ENCODE results near the gene SIN3A. TPM values are rescaled to one million over a fixed set of nuclear protein-coding genes. Genes with fewer than 3 reads are reported as not detected.
"Not testable (repeated sequence)": the region's sequence is repeated elsewhere in the genome, so short reads cannot be mapped to it uniquely, and the experiment has no call there.

SIN3A gene
- total RNA-seq, 1 donor from 2014 or later: 22.0 TPM

DNA sequence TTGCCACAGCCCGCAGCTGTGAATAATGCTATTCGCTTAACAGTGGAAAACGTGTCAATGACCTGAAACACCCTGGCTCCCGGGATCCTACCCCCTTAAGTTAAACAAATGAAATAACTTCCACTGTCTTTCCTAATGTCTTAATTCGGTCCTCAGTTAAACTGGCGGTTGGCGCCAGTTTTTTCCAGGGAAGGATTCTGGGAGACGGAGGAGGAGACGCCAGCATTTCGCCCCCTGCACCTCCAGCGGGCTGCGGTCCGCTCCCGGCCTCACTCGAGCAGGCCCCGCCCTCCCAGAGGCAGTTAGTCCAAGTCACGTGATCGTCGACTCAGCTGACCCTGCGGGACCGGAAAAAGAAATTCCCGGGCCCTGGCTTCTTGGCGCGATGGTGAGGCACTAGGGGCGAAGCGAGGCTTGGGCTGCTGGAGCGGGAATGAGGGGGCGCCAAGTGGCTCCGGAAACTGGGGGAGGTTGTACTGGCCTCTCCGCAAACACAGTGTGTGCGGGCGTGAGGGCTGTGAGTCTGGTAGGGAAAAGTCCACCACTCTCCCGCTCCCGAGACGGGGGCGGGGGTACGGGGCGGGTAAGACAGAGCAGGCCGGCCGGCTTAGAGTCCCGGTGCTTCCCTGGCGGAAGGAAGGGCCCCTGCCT is 115.7 kb downstream of the SIN3A start, which contains the start of gene COMMD4:
TSS of gene COMMD4 (plus strand) at position 359 of the 651 bp plus-strand sequence. CDS start at position 386, 27 bp downstream.
- peak; percentile 94 to 95 for DNase-seq (ENCODE audit: low read depth in 2 of 2)

DNA sequence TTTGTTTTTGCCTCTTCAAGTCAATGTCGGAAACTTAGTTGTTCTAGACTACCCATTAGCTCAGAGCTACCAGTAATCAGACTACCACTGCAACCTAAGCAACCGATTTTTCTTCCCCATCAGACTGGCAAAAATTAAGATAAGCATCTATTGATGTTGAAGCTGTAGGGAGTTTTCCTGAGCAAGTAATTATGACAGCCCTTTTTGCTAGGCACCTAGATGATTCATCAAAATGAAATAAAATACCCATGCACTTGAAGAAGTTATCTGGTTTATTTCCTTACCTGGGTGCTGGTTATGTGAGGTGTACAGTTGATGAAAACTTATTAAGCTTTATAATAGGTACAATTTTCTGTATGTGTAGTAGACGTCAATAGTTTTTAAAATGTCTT is 116.2 kb downstream of the SIN3A start:
- no peak for DNase-seq (ENCODE audit: low read depth in 2 of 2)

DNA sequence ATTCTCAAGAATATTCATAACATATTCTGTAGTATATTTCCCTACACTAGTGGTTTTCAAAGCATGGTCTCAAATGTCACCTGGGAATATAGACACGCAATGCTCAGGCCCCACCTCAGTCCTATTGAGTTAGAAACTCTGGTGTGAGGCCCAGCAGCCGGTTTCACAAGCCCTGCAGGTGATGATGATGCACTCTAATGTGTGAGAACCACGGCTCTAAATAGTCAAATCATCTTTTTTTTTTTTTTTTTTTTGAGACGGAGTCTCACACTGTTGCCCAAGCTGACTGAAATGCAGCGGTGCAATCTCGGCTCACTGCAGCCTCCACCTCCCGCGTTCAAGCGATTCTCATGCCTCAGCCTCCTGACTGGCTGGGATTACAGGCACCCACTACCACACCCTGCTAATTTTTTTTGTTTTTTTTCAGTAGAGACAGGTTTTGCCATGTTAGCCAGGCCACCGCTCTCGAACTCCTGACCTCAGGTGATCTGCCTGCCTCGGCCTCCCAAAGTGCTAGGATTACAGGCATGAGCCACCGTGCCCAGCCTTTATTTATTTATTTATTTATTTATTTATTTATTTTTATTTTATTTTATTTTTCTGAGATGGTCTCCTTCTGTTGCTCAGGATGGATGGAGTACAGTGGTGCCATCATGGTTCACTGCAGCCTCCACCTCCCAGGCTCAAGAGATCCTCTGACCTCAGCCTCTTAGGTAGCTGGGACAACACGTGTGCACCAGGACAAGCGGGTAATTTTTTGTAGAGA is 117.7 kb downstream of the SIN3A start:
- DNase-seq (ENCODE audit: low read depth in 2 of 2): not testable (repeated sequence)

GRCh38 chr15:75332093-75332492 is 119.4 kb downstream of the SIN3A start:
- DNase-seq (ENCODE audit: low read depth in 2 of 2): not testable (repeated sequence)

DNA sequence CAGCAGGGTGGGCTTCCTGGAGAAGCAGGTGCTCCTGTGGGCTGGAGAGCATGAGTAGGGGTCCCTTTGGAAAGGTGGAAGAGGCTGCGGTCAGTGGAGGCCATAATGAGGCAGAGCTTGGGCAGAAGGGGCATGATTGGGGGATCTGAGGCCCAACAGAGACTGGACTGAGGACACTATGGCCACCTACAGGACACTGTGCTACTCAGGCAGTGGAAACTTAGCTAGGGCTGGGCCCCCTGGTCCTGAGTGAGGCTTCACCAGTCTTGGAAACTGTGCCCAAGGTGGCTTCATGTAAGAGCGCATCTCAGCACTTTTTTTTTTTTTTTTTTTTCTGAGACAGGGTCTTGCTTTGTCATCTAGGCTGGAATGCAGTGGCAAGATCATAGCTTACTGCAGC is 121.9 kb downstream of the SIN3A start:
- DNase-seq (ENCODE audit: low read depth in 2 of 2): no peak

DNA sequence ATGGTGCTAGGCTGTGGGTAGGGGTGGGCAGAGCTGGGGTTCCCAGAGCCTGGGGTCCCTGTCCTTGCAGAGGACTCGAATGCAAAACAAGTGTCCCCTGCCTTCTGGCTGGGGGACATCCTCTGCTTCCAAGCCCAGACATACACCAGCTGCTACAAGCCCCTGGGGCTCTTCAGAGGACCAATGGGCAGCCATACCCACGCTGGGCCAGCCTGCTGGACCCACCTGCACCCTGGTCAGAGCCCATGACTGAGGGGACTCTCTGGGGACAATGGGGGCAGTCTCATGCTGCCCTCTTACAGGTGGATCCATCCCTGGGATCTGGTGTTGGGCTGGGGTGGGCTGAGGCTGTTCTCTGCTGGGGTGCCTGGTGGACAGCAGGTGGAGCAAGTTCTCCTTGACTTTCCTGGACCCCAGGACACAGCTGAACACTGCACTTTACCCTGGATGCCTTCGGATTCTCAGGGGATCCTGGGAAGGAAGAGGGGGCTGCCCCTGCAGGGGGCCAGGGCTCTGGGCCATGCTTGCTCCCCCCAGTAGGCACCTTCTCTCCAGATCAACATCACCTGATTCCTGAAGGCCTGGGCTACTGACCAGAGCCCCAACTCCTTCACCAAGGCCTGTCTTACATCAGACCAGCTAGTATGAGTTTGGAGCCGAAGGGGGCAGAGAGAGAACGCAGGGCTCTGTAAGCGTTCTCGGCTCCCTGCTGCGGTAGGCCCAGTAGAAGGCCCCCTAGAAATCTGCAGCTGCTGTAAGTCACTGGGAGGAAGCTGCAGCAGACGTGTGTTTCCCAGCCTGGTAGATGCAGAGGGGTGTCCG is 122.8 kb downstream of the SIN3A start:
- DNase-seq (ENCODE audit: low read depth in 2 of 2): no peak

GRCh38 chr15:75327491-75327890 is 124.0 kb downstream of the SIN3A start:
- DNase-seq (ENCODE audit: low read depth in 2 of 2): no peak

DNA sequence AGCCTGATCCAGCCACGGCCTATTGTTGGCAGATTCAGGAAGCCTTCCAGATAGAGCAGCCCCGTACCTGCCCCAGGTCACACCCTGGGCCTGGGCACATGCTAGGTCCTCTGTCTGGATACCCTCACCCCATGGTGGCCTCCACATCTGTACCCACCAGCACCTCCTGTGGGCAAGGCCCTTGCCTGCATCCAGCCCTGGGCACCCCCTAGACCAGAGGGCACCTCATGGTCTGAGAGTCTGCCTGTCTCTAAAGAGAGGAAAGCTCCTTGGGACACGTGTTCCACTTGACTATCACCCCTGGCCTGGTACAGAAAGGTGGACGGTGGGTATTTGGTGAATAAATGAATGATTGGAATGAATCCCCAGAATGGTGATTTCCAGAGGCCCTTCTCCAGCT is 124.5 kb downstream of the SIN3A start:
- DNase-seq (ENCODE audit: low read depth in 2 of 2): no peak

DNA sequence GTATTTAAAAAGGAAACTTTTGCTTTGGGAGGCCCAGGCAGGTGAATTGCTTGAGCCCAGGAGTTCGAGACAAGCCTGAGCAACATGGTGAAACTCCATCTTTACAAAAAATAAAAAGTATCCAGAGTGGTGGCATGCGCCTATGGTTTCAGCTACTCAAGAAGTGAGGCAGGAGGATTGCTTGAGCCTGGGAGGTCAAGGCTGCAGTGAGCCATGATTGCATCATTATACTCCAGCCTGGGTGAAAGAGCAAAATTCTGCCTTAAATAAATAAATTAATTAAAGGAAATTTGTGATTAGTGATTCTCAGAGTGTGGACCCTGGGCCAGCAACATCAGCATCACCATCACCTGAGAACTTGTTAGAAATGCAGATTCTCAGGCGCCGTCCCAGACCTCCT is 125.6 kb downstream of the SIN3A start:
- no peak for DNase-seq (ENCODE audit: low read depth in 2 of 2)

DNA sequence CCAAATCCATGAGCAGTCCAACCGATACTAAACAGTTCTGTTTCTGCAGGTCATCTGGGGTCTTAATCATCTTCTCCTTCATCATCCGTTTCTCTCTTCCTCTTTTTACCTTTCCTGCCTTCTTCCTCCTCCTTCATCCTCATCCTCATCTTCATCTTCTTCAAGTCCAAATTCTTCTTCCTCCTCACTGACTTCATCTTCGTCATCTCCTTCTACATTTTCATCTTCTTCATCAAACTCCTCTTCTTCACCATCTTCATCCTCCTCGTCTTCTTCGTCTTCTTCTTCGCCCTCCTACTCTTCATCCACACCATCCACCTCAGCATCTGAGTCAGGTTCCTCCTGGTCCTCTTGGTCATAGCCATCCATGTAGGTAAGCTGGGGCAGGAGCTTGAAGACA is 129.8 kb downstream of the SIN3A start:
- DNase-seq (ENCODE audit: low read depth in 2 of 2): no peak

Other genes with a start within 250 kb of the SIN3A start
- 3.6 and 4.1 TPM in 2 replicates for gene C15orf39, start 249.8 kb downstream of the SIN3A start, total RNA-seq
- not detected in 2 replicates for gene GOLGA6C, start 193.4 kb downstream of the SIN3A start, total RNA-seq
- gene GOLGA6D, start 168.9 kb downstream of the SIN3A start, total RNA-seq: not detected in 2 replicates
- 57.1 and 70.6 TPM in 2 replicates for gene COMMD4, start 115.6 kb downstream of the SIN3A start, total RNA-seq
- 7.0 and 13.3 TPM in 2 replicates for gene NEIL1, start 104.7 kb downstream of the SIN3A start, total RNA-seq
- gene MAN2C1, start 83.1 kb downstream of the SIN3A start, total RNA-seq: 74.8 and 140 TPM in 2 replicates
- 9.2 and 9.7 TPM in 2 replicates for gene PTPN9, start 127.6 kb upstream of the SIN3A start, total RNA-seq
- 12.6 and 16.1 TPM in 2 replicates for gene SNUPN, start 174.0 kb upstream of the SIN3A start, total RNA-seq
- gene IMP3, start 188.5 kb upstream of the SIN3A start, total RNA-seq: 51.6 and 92.1 TPM in 2 replicates
- gene SNX33, start 196.2 kb upstream of the SIN3A start, total RNA-seq: 7.6 and 13.3 TPM in 2 replicates